ENCODE results near the gene ABCG4.

DNA sequence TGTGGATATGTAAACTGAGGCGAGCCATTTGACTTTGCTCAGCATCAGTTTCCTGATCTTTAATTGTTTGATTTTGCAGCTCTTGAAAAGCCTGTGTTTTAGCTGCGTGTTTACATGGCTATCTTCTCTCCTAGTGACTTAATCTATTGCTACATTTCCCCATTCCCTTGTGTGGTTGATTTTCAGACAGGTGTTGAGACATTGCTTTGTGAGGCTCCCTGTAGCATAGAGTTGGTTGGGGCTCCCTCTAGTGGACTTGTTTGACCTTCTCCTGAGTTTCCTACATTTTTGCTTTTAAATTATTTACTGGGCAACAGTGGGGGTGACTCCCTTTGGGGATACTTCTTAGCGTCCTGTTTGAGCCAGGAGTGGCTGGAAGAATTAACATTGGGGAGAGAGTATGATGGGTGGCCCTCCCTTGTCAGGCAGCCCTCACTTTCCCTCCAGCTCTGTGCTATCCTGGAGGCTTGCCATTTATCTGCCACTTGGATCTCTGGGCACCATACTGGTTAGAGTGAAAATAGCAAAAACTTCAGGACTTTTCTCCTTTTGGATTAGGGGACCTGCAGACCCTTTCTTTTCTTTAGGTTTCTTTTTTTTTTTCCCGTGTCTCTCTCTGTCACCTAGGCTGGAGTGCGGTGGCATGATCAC is 48.1 kb downstream of the ABCG4 start:
- TF ChIP-seq, protein P1, sequence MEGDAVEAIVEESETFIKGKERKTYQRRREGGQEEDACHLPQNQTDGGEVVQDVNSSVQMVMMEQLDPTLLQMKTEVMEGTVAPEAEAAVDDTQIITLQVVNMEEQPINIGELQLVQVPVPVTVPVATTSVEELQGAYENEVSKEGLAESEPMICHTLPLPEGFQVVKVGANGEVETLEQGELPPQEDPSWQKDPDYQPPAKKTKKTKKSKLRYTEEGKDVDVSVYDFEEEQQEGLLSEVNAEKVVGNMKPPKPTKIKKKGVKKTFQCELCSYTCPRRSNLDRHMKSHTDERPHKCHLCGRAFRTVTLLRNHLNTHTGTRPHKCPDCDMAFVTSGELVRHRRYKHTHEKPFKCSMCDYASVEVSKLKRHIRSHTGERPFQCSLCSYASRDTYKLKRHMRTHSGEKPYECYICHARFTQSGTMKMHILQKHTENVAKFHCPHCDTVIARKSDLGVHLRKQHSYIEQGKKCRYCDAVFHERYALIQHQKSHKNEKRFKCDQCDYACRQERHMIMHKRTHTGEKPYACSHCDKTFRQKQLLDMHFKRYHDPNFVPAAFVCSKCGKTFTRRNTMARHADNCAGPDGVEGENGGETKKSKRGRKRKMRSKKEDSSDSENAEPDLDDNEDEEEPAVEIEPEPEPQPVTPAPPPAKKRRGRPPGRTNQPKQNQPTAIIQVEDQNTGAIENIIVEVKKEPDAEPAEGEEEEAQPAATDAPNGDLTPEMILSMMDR (IDR thresholded peaks at IDR 0.05; ENCODE audit: low read length): peak; percentile 73
- no peak for TF ChIP-seq EZH2 (IDR thresholded peaks at IDR 0.05; ENCODE audit: borderline replicate concordance, low read length)
